Activated CD8-positive, alpha-beta memory T cell treated with anti-CD3 and anti-CD28 coated beads, Interleukin-2, amount 50 U/mL, for 24 hours (primary cell): Measurements from ENCODE around the gene RRAGC.
"Not testable (repeated sequence)": the region's sequence is repeated elsewhere in the genome, so short reads cannot be mapped to it uniquely, and the experiment has no call there.

Experiments used
- DNase-seq: peaks from one replicate; pipeline ENCODE4 v3.0.0-alpha.2; 2020; ENCODE audit errors: extremely low read depth

Gene RRAGC

DNA sequence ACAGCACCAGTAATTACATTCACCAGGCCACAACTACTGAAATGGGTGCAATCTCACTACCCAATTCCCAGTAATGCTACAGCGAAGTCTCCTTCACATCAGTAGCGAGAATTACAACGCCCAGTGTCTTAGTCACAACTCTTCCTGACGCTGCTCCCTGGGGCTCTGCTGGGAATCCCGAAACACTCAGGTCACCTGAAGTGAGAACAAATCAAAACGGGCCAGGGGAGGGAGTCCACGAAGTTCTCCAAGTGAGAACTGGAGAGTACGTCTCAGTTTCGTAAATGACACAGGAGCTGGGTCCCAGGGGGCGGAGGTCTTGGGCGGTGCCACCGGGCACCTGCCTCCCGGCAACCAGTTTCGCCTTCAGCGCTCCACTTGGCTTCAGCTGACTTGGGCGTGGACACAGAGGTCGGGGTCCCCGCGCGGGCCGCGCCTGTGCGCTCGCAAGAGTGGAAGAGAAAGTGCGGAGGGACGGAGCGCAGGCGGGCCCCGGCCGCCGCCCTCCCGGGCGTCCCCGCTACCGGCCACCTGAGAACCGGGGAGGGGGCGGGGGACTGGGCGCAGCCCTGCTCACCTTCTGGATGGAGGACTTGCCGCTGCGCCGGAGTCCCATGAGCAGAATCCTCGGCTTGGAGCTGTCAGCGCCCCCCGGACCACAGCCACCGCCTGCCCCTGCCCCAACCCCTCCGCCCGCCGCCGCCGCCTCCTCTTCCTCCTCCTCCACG, 575 bp downstream of the RRAGC start:
- DNase-seq, result no peak

DNA sequence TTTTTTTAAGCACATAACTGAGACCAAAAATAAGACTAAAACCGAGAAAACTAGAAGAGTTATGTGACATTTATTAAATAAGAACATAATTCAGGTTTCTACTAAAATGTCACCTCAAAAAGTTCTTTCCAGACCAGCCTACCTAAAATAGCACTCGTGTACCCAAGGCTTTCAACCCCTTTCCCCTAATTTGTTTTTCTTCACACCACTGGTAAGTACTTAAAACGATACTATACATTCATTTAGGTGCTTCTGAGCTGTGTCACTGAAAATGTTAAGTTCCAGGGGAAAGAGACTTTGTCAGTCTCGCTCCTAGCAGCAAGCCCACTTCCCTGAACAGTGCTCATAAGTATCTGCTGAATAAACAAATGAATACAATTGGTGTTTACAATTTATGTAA, 6.8 kb downstream of the RRAGC start:
- DNase-seq, result no peak

DNA sequence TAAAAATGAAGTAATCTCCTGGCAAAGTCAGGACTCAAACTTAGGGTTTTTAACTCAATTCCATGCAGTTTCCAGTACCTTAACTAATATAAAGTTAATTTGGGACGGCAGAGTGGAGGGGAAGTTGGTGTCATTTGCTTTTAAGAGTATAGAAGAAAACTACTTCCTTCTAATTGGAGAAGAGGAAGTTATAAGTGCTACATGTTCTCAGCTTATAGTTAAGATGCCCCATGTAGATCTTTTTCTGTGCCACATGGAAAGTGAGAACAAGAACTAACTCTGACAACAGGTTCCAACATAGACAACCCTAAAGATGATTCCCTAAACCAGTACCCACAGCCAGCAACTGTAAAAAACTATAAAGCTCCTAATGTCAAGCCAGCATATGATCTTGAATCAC, 11.5 kb downstream of the RRAGC start:
- DNase-seq, result no peak

- DNase-seq, result no peak
These were observed 13.4 kb downstream of the RRAGC start for GRCh38 chr1:38846210-38846609.

- DNase-seq, result not testable (repeated sequence)
These were observed 14.5 kb downstream of the RRAGC start for GRCh38 chr1:38845088-38845487.

GRCh38 chr1:38840281-38840680, 19.3 kb downstream of the RRAGC start:
- no peak for DNase-seq

DNA sequence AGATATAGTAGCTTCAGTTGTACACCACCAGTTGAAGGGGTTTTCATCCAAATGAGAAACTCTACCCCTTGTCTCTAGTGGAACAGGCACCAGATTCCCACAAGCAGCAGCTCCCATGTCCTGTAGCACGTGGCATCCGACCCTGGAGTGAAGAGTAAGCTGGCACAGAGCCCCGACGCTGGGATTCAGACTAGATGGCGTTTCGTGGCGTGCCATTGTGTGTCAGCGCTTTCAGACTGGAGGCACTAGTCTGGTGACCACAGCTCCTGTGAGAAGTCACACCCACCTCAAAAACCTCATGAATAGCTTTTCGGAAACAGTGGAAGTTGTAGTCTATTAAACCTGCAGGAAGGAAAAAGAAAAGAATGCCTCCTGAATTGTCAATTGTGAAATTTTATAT, 20.2 kb downstream of the RRAGC start:
- no peak for DNase-seq

DNA sequence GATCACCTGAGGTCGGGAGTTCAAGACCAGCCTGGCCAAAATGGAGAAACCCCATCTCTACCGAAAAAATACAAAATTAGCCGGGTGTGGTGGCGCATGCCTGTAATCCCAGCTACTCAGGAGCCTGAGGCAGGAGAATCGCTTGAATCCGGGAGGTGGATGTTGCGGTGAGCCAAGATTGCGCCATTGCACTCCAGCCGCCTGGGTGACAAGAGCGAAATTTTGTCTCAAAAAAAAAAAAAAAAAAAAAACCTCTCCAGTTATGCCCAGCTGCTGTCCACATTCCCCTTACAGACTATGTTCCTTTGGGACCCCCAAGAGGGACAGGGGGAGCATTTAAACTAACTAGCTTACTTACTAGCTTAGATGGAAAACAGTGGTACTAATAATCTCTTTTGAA, 23.3 kb downstream of the RRAGC start:
- not testable (repeated sequence) for DNase-seq

DNA sequence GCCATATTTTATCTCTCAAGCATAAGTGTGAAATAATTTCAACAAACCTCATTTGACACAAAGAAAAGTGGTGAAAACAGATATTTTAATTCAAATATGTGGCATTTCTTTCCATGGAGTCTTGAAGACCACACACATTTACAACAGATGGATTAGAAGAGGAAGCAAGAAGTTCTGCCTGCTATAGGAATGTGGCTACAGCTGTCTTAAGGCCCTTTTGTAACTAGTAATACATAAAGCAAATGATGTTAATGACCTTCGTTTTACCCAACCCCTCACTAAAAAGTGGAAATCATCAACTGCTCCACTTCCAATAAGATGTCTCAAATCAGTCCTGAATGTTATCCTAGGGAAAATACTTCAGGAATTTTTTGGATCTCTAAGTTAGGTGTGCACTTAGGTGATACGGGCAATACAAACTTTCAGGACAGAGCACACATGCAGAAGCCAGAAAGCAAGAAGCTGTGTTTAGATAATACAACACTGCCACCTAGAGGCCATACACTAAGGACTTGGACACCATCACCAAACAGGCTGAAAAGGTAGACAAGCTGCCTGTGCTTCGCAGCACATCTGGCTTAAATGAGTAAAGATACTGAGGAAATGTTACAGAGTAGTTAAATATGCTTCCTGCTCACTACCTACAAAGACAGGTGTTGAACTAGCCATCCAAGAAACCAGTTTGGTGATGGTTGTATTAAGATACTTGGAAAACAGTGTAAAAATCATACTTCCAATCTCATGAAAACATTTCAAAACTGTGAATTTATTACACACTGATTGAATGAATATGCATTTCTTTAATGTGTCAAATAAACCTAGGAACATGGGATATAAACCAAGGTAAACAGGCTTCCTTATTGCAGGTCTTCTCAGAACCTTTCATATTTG, 24.4 kb downstream of the RRAGC start:
- no peak for DNase-seq

GRCh38 chr1:38834221-38834782, 25.3 kb downstream of the RRAGC start:
- DNase-seq, result no peak

GRCh38 chr1:38833146-38833545, 26.4 kb downstream of the RRAGC start:
- DNase-seq, result no peak

GRCh38 chr1:38832370-38832734, 27.2 kb downstream of the RRAGC start:
- DNase-seq, result no peak

DNA sequence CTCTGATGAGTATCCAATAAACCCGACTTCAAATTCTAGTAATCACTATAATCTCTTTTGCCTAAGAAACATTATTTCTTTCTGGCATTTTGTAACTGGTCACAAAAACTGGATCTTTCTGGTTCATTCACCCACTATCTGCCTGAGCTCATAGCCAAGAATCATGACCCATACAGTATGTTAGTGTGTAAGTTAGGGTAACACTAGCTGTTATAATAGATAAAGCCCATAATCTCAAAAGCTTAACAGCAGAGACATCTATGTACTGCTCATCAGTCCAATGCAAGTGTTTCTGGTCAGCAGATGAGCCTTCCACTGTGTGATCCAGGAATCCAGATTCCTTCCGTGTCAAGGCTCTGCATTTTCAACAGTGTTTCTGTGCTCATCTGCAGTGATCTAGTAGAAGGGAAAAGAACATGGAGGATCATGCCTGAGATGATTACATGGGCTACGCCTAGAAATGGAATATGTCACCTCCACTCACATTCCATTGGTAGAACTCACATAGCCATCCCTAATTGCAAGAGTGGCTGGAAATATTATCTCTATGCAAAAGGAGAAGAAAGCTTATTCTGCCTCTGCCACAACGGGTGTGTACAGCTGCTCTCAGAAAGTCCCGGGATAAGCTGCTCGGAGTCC, 27.7 kb downstream of the RRAGC start:
- no peak for DNase-seq

- DNase-seq, result no peak
These were observed 30.2 kb downstream of the RRAGC start for GRCh38 chr1:38829368-38829767.

DNA sequence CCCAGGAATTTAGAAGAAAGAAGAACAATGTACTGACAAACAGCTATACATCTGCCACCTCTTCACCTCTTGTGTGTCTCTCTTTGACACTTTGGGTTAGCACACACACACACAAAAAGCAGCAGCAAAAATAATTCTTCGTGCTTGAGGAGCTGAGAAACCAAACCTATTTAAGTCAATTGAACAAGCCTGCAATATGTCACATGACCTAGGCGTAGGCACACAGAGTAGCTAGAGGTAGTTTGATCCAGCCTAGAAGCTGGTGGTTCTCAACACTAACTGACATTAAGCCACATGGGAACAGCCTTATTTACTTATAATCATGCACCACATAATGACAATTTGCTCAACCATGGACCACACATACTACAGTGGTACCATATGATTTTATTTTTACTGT, 32.3 kb downstream of the RRAGC start:
- no peak for DNase-seq

GRCh38 chr1:38826886-38827285, 32.7 kb downstream of the RRAGC start:
- no peak for DNase-seq

GRCh38 chr1:38826262-38826661, 33.3 kb downstream of the RRAGC start:
- DNase-seq, result no peak

- no peak for DNase-seq
These were observed 38.7 kb downstream of the RRAGC start for GRCh38 chr1:38820860-38821259.

GRCh38 chr1:38819516-38819915, 40.1 kb downstream of the RRAGC start:
- DNase-seq, result no peak

DNA sequence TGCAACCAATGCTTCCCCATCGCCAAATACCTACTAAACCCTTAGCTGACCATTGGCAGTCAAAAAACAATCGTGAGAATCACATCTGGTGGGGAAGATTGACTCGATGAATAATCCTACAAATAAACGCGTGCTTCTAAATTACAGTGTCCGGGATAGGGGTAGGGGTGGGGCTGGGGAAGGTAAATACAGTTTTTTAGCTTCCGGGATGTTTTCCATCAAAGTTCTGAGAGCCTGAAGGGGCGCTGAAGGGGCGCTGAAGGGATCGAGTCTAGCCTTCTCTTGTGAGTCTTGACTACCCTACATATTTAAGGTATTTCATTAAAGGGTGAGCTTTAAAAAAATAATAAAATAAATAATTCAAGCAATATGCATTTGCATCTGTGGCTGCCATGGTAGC, 40.5 kb downstream of the RRAGC start:
- no peak for DNase-seq

DNA sequence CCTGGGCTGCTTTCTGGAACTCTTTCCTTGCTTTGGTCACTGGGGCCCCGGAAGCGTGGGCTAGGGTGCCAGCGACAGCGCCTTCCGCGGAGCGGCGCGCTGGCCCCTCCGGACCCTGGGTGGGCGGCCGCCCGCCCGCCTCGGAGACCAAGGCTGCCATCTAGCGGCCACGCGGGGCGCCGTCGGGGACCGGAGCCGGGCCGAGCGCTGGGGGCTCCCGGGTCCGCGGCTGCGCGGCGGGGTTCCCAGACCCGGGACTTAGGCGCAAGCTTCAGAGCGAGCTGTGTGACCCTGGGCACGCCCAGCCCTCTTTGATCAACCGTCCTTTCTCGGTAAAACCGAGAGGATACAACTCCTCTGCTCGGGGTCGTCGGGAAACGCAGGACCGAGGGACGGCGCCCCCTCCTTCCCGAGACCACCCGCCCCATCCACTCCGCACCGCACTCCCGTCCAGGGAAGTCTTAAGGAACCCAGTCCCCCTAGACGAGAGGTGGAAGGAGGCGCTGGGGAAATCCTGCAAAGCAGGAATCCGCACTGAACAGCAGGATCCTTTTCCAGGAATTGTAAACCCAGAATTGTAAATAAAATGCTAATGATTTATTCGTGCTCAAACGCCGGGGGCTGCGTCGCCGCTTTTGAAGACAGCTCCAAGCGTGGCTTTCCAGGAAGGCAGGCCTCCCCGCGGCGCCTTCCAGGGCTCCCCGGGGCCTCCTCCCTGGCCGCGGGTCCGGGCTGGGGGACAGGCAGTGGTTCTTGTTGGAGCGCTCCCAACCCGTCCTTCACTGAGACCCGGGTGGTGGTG, 41.2 kb downstream of the RRAGC start:
- no peak for DNase-seq
